NCI-H1417 (cell line): Measurements from ENCODE around the gene ANO10.

ENCODE experiments used
- DNase-seq, 3 experiments: peaks; one replicate each; lab custom pipeline; 2025; lab: John Stamatoyannopoulos, UW

ANO10 gene

DNA sequence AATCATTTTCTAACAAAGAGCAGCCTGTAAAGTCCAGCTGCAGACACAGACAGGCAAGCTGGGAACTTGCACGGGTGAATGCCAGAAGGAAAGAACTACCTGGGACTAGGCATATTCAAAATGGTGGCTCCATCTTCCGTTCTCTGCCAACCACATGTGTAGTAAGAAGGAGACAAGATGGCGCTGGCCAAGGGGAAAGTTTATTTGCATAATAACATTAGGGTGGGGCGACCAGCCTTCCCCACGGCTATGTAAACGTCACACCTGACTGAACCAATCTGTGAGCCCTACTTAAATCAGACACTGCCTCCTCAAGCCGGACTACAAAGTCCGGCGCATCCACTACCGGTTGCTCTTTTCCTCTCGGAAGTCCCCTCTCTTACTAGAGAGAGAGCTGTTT is 204.7 kb downstream of the ANO10 start:
- DNase-seq: no peak

DNA sequence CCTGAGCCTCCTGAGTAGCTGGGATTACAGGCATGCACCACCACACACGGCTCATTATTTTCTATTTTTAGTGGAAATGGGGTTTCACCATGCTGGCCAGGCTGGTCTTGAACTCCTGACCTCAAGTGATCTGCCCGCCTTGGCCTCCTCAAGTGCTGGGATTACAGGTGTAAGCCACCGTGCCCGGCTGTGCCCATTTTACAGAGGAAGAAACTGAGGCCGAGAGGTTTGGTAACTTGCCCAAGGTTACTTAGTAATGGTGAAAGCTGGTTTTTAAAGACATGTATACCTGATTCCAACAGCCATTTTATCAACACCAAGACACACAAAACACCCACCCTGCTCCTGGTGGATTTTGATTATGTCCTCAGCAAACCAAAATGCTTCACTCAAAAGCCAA is 206.7 kb downstream of the ANO10 start:
- DNase-seq: no peak

DNA sequence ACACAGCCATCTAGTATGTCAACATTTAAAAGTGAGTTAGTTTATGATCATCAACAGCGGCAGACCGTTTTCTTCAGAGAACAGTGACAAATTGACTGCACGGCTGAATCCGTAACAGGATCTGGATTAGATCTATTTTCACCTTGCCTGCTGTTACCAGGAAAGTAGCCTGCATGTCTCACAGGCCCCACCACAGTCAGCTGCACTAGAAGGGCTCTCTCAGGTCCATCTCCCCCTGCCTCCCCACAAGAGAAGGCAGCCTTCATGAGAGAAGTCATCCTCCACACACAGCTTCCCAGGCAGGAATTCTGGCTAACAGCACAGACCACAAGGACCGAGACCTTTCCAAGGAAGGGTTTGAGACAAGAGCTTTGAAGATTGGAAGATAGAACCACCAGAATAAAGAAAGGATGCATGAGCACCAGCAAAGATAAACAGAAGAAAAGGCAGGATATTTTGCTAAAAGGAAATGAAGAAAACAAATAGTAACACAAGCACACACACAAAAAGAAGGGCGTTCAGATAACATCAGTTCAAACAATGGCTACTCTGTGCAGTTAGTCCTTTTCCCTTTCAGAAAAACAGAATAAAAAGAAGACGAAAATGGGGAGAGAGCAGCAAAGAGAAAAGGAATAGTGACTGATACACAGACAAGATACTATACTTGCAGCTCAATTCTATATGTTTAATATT is 208.0 kb downstream of the ANO10 start:
- no peak for DNase-seq

- peak; percentile 3 to 47 (median 36) for DNase-seq
Measured at GRCh38 chr3:43411429-43411828, 210.4 kb downstream of the ANO10 start.

GRCh38 chr3:43410592-43410991 is 211.2 kb downstream of the ANO10 start:
- no peak for DNase-seq

- no peak for DNase-seq
Measured at GRCh38 chr3:43409506-43409905, 212.3 kb downstream of the ANO10 start.

GRCh38 chr3:43406643-43407023 is 215.2 kb downstream of the ANO10 start:
- DNase-seq: no peak

DNA sequence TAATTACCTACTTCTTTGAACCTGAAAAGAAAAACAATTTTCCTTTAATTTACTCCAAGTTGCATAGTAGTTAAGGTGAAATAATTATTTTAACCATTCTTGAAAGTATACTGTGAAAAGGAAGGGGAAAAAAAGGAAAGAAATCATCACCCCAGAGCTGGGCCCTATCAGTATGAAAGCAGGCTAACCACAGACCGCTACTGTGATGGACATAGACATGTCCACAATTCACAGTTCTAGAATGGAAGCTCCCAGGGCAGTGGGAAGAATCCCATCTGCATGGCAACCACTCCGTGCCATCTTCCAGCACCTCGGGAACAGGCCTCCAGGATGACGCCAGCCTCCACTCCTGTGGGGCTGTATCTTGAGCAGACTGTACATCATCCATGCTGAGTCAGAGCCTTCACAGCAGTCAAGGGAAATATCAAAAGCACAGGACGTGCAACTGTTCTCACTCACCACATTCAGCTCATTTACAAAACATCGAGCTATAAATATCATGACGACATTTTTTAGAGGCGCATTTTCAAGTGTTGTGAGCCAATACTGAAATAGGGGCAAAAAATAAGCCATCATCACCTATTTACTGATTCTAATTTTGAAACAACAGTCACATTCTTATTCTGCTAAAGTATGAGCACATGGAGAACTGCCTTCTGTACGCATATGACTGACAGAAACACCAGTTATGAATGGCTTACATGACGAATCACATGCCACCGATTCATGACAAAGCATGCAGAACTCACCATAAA is 215.7 kb downstream of the ANO10 start:
- DNase-seq: no peak

DNA sequence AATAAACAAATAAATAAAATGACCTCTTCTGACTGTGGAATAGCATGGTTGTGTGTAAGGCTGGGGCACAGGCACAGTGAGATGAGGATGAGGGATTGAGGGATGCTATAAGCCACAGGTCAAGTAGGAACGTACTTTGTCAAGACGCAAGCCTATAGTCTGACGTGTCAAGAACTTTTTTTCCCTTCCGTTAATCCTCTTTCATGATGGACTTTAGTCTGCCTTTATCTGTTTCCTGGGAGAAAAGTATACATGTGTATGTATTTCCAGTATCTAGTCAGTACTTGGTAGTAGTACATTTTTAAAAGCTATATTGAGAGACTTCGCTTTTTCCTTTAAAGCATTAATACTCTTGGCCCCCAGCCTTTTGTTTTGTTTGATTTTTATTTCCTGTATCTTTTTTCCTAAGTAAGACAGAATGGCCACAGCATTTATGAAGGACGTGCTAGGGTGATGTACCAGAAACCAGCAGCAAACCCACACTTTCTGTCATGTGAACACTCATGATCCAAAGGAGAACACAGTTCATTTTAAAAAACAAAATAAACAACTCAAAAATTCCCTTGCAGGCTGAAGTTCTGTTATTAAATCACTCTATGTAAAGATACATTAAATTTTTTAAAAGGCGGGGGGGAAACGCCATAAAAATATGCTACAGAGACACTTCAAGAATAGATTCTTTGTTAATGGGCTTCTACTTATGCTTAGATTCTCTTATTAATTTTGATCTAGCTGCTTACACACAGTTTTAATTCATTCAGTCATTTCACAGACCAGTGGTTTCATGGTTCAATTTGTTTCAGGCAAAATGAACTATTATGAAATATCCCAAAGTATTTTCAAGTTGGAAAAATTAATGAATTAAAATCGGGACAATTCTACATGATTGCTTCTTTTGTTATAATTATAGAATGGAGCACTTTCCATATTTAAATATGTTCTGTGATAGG is 220.8 kb downstream of the ANO10 start:
- DNase-seq: no peak

- no peak for DNase-seq
Measured at GRCh38 chr3:43400167-43400566, 221.6 kb downstream of the ANO10 start.

GRCh38 chr3:43399034-43399433 is 222.8 kb downstream of the ANO10 start:
- no peak for DNase-seq

DNA sequence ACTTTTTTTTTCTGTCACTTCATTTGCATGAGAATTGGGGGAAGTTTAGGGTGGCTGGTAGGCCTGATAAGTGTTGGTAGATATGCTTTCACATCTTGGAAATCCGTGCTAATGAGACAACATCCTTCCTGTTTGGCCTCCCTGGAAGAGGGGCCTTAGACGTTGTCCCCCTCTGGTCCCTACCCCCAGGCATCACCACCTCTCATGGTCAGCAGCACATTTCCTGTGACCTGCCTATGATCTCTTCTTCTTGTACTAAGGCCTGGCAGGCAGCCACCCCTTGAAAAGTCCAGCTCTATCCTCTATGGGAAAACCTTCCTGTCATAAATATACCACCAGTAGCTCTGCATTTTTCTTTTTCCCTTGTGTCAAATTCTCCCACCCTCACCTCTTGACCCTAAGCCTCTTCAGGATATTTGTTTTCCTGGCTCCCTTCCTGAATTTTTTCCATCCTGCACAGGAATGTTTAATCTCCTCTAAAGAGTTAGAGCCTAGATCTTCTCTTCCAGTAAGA is 227.7 kb downstream of the ANO10 start:
- no peak for DNase-seq

GRCh38 chr3:43391621-43392020 is 230.2 kb downstream of the ANO10 start:
- no peak for DNase-seq

DNA sequence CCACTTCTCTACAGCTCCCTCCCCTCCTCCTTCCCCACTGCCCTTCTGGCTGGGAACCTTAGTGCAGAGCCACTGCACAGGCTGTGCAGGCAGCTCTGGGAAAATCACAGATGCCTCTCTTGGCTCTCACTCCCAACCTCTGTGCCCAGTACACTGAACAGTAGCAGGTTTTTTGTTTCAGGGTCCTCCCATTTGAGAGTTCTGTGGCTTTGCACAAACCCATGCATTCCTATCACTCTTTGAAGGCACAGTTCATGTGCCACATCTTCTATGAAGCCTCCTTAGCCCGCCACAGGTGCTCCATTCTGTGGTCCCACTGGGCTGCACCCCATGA is 231.6 kb downstream of the ANO10 start:
- DNase-seq: no peak

DNA sequence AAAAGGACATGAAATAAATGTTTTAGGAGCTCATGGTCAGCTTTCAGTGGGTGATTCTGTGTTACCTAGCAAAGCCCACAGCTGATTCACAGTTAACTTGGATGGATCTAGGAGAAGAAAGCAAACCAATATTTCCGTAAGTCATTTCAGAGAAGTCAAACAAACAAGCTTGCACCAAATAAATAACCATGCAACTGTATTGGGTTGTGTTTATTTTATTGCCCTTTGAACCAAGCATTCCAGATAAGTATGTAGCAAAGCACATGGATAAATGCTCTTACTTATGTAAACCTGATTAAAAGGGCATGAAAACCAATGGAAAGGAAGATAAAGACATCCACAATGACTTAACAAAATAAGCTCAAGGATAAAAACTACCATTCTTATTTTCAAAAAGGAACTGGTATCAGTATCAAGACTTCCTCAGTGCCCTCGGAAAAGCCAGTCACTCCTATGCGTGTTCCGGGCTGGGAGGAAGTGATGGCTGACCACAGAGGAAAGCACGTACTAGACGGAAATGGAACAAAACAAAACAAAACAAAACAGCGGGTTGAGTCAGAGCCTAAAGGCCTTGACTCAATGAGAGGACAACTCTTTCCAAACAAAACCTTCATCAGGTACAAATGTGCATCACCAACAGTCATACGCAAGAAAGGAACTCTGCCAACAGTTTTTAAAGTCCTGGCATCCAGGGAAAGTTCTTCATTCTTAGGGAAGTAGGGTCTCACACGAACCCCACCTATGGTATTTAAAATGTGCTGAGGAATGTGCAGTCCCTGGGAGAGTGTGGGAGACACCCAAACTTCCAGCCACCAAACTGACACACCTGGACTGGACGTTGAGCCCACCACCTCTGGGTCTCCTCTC is 232.2 kb downstream of the ANO10 start:
- no peak for DNase-seq

GRCh38 chr3:43388915-43389314 is 232.9 kb downstream of the ANO10 start:
- DNase-seq: no peak

DNA sequence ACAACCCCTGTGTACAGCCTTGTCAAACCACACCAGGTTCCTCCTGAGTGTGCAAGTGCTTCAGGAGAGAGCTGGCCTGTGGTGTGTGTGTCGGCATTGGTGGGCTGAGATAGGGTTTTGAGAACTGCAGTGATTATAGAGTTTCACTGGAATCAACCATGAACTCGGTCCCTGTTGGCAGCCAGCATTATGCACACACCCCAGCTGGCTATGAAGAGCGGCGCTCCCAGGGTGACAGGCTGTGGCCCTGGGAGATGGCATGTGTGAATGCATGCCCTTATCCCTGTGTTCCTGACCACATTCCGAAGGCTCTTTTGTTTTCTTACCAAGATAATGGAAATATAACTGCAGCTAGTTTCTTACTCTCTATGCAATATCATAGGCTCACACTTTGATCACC is 233.6 kb downstream of the ANO10 start:
- DNase-seq: no peak

DNA sequence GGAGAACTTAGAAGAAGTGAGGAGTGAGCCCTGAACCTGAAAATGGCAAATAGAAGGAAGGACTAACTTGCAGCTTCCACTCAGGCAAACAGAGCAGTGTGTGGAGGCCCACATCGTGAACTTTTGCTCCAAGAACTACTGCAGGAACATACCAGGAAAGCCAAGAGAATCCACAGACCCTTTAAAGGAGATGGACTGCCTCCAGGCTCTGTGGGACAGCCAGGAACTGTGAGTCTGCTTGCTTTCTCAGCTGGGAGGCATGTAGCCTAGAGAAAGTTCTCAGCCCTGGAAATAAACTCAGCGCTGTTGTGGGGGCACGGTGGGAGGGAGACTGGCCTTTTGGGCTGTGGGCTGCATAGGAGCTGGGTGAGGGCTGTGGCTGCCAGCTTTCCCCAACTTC is 242.5 kb downstream of the ANO10 start:
- DNase-seq: no peak

- peak; percentile 10 to 16 (median 14) for DNase-seq
Measured at GRCh38 chr3:43378066-43378935, 243.5 kb downstream of the ANO10 start.

DNA sequence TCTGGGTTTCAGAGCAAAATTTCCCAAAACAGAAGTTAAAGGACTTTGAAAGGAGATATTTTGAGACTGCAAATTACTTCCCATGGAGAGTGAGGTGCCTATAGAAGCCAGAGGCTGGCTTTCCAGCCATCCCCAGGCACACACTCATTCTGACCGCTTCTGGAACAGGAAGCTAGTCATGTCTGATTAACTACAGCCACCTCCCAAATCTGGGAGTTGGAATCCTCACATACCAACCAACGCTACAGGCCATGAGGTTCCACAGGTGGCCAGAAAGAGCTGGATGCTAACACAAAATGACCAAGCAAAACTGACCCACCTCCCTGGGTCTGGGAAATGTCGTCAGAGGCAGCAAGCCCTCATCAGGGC is 248.3 kb downstream of the ANO10 start:
- no peak for DNase-seq
